Hepatocyte (in vitro differentiated cells): Measurements from ENCODE around the gene INS. TPM values are rescaled to one million over a fixed set of nuclear protein-coding genes. Genes with fewer than 3 reads are reported as not detected.

Experiments used
- DNase-seq: peaks from one replicate; pipeline ENCODE4 v3.0.0-alpha.2; 2016; ENCODE audit warnings: low spot score
- H2AFZ ChIP-seq: fragments of 200-600 bp; sonication (generic); 2 replicates; pipeline ENCODE4 v1.6.0; 2016; ENCODE audit warnings: antibody characterized with exemption, mild to moderate bottlenecking
- H3K27ac ChIP-seq: fragments of 200-600 bp; sonication (generic); 2 replicates; pipeline ENCODE4 v1.5.1; 2016; ENCODE audit warnings: mild to moderate bottlenecking
- H3K27me3 ChIP-seq: fragments of 200-600 bp; sonication (generic); 2 replicates; pipeline ENCODE4 v1.6.1; 2016
- H3K36me3 ChIP-seq: fragments of 200-600 bp; sonication (generic); replicated peaks from 2 replicates; pipeline ENCODE4 v1.5.1; 2016; ENCODE audit warnings: low read depth; ENCODE audit not compliant: insufficient read depth
- H3K4me1 ChIP-seq: fragments of 200-600 bp; sonication (generic); 2 replicates; pipeline ENCODE4 v1.5.1; 2016; ENCODE audit warnings: mild to moderate bottlenecking, moderate library complexity; ENCODE audit not compliant: insufficient read depth
- H3K4me2 ChIP-seq: fragments of 200-600 bp; sonication (generic); 2 replicates; pipeline ENCODE4 v1.6.0; 2016
- H3K4me3 ChIP-seq: fragments of 200-600 bp; sonication (generic); 2 replicates; pipeline ENCODE4 v1.5.1; 2016; ENCODE audit warnings: mild to moderate bottlenecking
- H3K79me2 ChIP-seq: fragments of 200-600 bp; sonication (generic); 2 replicates; pipeline ENCODE4 v1.6.0; 2017; ENCODE audit warnings: mild to moderate bottlenecking
- H3K9me2 ChIP-seq: fragments of 200-600 bp; sonication (generic); replicated peaks from 2 replicates; pipeline ENCODE4 v1.6.0; 2017; ENCODE audit warnings: mild to moderate bottlenecking; ENCODE audit not compliant: insufficient read depth
- H3K9me3 ChIP-seq: fragments of 200-600 bp; sonication (generic); 2 replicates; pipeline ENCODE4 v1.5.1; 2016; ENCODE audit warnings: low read depth, mild to moderate bottlenecking
- H4K20me1 ChIP-seq: fragments of 200-600 bp; sonication (generic); 2 replicates; pipeline ENCODE4 v1.6.0; 2016; ENCODE audit warnings: mild to moderate bottlenecking; ENCODE audit not compliant: insufficient read depth, poor library complexity, severe bottlenecking
- EZH2 ChIP-seq: fragments of 200-600 bp; sonication (generic); IDR thresholded peaks from 2 replicates; pipeline ENCODE4 v1.6.1; 2016; ENCODE audit warnings: antibody characterized with exemption, mild to moderate bottlenecking, borderline replicate concordance
- EZH2phosphoT487 ChIP-seq: fragments of 200-600 bp; sonication (generic); IDR thresholded peaks from one replicate; pipeline ENCODE4 v1.6.1; 2018; ENCODE audit warnings: antibody characterized with exemption, mild to moderate bottlenecking, low read depth, moderate library complexity; ENCODE audit not compliant: unreplicated experiment, severe bottlenecking
- whole genome bisulfite sequencing: methylation state at CpG from one replicate; pipeline ENCODE4 v1.1.6; 2016; ENCODE audit warnings: low lambda C conversion rate; ENCODE audit errors: missing lambda C conversion rate; 5-methylcytosine and 5-hydroxymethylcytosine counted together
- polyA plus RNA-seq: library from polyadenylated mRNA; unstranded; fragments of >200 nt; fragmentation: Nextera tagmentation; extraction: Ambion mirVana; gene quantifications from 2 replicates; pipeline ENCODE4 v1.2.1, GENCODE V29; 2016
- total RNA-seq: library from RNA; depleted of rRNA; stranded (reverse); fragments of >200 nt; gene quantifications from 2 replicates; pipeline ENCODE4 v1.2.3, GENCODE V29; 2014
- TF ChIP-seq, protein P1 (sequence below): fragments of 200-600 bp; sonication (generic); IDR thresholded peaks from 2 replicates; pipeline ENCODE4 v1.5.1; 2016; ENCODE audit warnings: antibody characterized with exemption, mild to moderate bottlenecking; ENCODE audit not compliant: poor library complexity

INS gene
- total and polyA plus RNA-seq, 2 experiments from 2014 or later, result not detected

GRCh38 chr11:2182075-2182474 is 21.1 kb upstream of the INS start:
- H3K4me2 ChIP-seq, result no peak overlapping the region
- H3K4me3 ChIP-seq, result no peak overlapping the region

DNA sequence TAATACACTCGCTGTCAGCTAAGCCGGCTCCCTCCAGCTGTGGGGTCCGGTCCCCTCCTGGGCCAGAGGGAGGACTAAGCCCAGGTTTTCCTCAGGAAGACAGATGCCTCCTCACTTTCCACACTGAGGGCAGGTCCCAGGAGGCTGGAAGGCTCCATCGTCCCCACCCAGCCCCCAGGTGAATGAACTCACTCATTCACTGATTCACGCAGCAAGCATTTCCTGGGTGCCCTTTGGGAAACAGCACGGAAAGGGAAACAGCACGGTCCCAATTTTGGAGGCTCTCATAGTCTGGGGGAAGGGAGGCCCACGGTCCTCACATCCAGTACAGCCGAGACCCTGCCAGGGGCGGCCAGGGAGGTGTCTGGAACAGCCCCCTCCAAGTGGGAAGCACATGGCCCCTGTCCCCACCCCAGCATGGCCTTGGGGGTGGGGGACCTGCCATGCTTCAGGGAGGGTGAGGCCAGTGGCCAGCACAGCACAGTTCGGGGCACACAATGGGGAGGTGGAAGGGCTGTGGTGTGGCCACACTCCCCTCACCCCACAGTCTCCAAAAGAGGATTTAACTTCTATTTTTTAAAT is 19.9 kb upstream of the INS start:
- H3K9me3 ChIP-seq, result no peaks in the 10 kb centered on the region
- TF ChIP-seq EZH2 (no peak), EZH2phosphoT487 (no peak)
- TF ChIP-seq, protein P1, sequence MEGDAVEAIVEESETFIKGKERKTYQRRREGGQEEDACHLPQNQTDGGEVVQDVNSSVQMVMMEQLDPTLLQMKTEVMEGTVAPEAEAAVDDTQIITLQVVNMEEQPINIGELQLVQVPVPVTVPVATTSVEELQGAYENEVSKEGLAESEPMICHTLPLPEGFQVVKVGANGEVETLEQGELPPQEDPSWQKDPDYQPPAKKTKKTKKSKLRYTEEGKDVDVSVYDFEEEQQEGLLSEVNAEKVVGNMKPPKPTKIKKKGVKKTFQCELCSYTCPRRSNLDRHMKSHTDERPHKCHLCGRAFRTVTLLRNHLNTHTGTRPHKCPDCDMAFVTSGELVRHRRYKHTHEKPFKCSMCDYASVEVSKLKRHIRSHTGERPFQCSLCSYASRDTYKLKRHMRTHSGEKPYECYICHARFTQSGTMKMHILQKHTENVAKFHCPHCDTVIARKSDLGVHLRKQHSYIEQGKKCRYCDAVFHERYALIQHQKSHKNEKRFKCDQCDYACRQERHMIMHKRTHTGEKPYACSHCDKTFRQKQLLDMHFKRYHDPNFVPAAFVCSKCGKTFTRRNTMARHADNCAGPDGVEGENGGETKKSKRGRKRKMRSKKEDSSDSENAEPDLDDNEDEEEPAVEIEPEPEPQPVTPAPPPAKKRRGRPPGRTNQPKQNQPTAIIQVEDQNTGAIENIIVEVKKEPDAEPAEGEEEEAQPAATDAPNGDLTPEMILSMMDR, result no peak
- H2AFZ ChIP-seq, result no peak overlapping the region
- H3K79me2 ChIP-seq, result no peaks in the 10 kb centered on the region
- no peak for DNase-seq
- H3K27ac ChIP-seq, result no peak overlapping the region
- H3K4me2 ChIP-seq, result no peak overlapping the region
- WGBS, result 80% methylated on average over 11 of the region's 11 CpGs
- H3K4me3 ChIP-seq, result no peak overlapping the region
- no peaks in the 10 kb centered on the region for H4K20me1 ChIP-seq
- H3K4me1 ChIP-seq, result peaks cover 9% of the 10 kb centered on the region
- no peaks in the 10 kb centered on the region for H3K36me3 ChIP-seq
- H3K9me2 ChIP-seq, result no peaks in the 10 kb centered on the region
- no peaks in the 10 kb centered on the region for H3K27me3 ChIP-seq

More at GRCh38 chr11:2182075-2182474, 21.1 kb upstream of the INS start:
- no peaks in the 10 kb centered on the region for H3K9me2 ChIP-seq
- H3K36me3 ChIP-seq, result no peaks in the 10 kb centered on the region
- peaks cover 9% of the 10 kb centered on the region for H3K4me1 ChIP-seq
- no peaks in the 10 kb centered on the region for H3K27me3 ChIP-seq
- H3K9me3 ChIP-seq, result no peaks in the 10 kb centered on the region
- DNase-seq, result no peak
- H2AFZ ChIP-seq, result no peak overlapping the region
- H3K27ac ChIP-seq, result no peak overlapping the region
- TF ChIP-seq EZH2phosphoT487 (no peak), EZH2 (no peak)
- TF ChIP-seq, protein P1, result no peak
- no peaks in the 10 kb centered on the region for H3K79me2 ChIP-seq
- 93% methylated on average over 18 of the region's 18 CpGs for WGBS
- H4K20me1 ChIP-seq, result no peaks in the 10 kb centered on the region

DNA sequence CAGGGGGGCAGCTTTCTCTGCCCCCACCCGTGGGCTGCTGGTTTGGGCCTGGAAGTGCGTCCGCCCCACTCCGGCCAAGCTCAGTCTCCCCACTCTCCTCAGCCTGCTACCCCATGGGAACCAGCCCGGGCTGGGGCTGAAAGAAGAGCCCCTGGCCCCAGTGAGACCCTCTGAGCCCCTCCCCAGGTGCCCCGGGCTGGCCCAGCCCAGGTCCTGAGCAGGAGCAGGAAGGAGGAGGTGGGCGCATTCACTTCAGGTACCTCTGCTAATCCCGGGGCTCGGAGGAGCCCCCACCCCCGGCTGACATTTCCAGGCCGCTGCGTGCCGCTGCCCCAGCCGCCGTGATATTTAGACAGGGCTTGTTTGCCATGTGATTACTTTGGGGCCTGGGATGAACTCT is 19.3 kb upstream of the INS start:
- no peaks in the 10 kb centered on the region for H3K36me3 ChIP-seq
- no peak overlapping the region for H2AFZ ChIP-seq
- no peak overlapping the region for H3K4me3 ChIP-seq
- H3K27me3 ChIP-seq, result no peaks in the 10 kb centered on the region
- no peak overlapping the region for H3K27ac ChIP-seq
- no peaks in the 10 kb centered on the region for H4K20me1 ChIP-seq
- no peaks in the 10 kb centered on the region for H3K79me2 ChIP-seq
- peaks cover 9% of the 10 kb centered on the region for H3K4me1 ChIP-seq
- DNase-seq, result no peak
- no peaks in the 10 kb centered on the region for H3K9me2 ChIP-seq
- no peak for TF ChIP-seq EZH2
- no peak for TF ChIP-seq EZH2phosphoT487
- no peaks in the 10 kb centered on the region for H3K9me3 ChIP-seq
- WGBS, result 72% methylated on average over 12 of the region's 15 CpGs
- no peak overlapping the region for H3K4me2 ChIP-seq

- H3K27me3 ChIP-seq, result no peaks in the 10 kb centered on the region
- H4K20me1 ChIP-seq, result no peaks in the 10 kb centered on the region
- no peaks in the 10 kb centered on the region for H3K36me3 ChIP-seq
- H3K9me2 ChIP-seq, result no peaks in the 10 kb centered on the region
- 90% methylated on average over 10 of the region's 10 CpGs for WGBS
- no peaks in the 10 kb centered on the region for H3K79me2 ChIP-seq
- H3K27ac ChIP-seq, result peak overlapping the region; percentile 58
- H3K4me2 ChIP-seq, result no peak overlapping the region
- H3K4me3 ChIP-seq, result no peak overlapping the region
- no peaks in the 10 kb centered on the region for H3K9me3 ChIP-seq
- DNase-seq, result no peak
- H2AFZ ChIP-seq, result no peak overlapping the region
- peaks cover 9% of the 10 kb centered on the region for H3K4me1 ChIP-seq
- TF ChIP-seq EZH2, result no peak
- TF ChIP-seq EZH2phosphoT487, result no peak
- TF ChIP-seq, protein P1, result no peak
Measured at GRCh38 chr11:2179516-2179915, 18.5 kb upstream of the INS start.
